Activated gamma-delta T cell (primary cell): ENCODE results near the gene GCC2.
A peak's percentile ranks its signal among the peaks of the same experiment; 100 is the strongest.
"Not testable (repeated sequence)": the region's sequence is repeated elsewhere in the genome, so short reads cannot be mapped to it uniquely, and the experiment has no call there.

Experiments
- DNase-seq: peaks from one replicate; lab custom pipeline; 2025; lab: John Stamatoyannopoulos, UW

Gene GCC2

DNA sequence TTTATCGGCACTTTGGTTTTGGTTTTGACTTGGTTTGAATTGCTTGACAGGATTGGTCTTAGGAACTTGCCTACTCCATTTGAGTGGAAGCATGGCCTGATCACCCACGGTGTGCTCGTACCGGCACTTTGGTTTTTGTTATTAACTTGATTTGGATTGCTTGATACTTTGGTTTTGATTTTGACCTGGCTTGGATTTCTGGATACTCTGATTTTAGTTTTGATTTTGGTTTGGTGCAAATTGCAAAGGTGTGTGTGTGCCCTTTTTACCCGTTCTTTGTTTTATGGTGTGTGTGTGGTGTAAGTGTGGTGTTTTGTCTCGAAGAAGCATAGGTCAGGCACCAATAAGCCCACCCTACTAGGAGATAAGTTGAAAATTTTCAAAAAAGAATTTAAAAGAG lies 75.7 kb downstream of the GCC2 start:
- not testable (repeated sequence) for DNase-seq

DNA sequence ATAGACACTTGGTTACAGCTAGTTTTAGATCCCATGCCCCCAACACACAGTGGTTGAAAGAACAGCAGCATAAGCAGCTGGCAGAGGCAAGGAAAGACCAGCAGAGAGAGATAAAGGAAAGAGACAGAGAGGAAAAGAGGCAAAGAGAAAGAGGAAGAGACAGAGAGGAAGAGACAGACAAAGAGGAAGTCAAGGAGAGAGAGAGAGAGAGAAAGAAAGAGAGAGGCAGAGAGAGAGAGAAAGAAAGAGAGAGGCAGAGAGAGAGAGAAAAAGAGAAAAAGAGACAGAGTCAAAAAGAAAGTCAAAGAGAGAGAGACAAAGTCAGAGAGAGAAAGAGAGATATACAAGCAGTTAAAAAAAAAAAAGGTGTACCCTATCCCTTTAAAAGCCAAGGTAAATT lies 76.3 kb downstream of the GCC2 start:
- not testable (repeated sequence) for DNase-seq

GRCh38 chr2:108531674-108532055 lies 82.7 kb downstream of the GCC2 start:
- DNase-seq, result no peak

DNA sequence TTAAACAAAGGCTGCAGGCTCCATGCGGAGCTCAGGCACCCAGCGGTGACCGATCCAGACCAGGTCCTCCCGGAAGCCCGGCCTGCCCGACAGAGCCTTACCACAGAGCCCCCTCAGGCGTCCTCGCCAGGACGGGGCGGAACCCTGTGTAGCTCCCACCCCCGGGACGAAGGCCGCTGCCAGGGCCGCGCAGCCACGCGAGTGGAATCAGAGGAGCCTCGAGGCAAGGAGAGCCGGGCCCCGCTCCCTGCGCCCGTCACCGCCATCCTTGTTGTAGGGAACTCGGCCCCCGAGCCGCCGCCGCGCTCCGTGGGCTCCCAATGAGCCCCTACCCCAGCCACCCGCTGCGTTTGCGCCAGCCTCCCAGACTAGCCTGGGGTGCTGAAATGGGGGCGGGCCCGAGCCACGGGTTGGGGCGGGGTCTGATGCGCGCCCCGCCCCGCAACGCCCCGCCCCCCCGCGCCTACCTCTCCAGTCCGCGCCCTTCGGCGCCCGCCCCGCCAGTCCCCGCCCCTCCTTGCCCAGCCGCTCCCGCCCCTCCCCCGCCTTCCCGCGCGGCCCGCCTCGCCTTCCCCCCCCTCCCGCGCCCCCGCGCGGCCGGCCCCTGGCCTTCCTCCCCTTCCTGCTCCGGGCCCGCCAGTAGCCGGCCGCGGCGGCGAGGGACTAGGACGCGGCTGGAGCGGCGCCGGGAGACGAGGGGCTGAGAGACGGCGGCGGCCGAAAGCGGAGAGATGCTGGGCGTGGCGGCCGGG lies 85.0 kb downstream of the GCC2 start, which contains the start of gene LIMS1:
Gene LIMS1, plus strand, starts transcription at position 639 of the 752 bp plus-strand sequence. Its CDS starts 93 bp downstream, at position 732.
- peak; percentile 85 for DNase-seq

DNA sequence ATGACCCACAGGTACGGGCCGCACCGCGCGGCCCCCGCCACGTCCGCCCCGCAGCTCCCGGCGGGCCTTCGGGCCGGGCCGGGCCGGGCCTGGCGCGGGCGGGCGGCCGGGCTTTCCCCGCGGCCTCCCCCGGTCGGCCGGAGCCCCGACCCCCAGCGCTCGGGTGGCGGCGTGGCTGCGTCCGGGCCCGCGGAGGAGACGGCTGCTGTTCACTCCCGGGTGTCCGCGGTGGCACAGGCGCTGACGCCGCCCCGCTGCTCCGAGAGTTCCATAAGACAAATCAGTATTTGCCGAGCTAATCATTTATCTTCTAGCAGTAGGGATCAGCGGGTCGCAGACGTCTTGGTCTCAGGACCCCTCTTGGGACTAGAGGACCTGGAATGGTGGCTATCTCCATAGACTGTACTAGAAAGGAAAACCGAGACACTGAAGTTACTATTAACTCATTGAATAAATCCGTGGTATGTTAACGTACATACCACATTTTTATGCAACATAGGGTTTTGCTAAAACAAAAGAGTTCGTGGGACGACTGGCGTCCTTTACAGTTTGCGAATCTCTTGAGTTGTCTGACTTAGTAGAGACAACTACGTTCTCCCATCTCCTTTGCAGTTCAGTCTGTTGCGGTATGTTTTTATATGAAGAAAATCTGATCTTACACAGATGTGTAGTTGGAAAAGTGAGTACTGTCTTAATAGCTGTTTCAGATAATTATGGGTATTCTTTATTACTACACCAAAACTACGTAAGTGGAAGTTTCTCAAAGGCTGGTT lies 85.8 kb downstream of the GCC2 start:
- peak; percentile 41 for DNase-seq

- no peak for DNase-seq
Measured at GRCh38 chr2:108535357-108535631, 86.3 kb downstream of the GCC2 start.

DNA sequence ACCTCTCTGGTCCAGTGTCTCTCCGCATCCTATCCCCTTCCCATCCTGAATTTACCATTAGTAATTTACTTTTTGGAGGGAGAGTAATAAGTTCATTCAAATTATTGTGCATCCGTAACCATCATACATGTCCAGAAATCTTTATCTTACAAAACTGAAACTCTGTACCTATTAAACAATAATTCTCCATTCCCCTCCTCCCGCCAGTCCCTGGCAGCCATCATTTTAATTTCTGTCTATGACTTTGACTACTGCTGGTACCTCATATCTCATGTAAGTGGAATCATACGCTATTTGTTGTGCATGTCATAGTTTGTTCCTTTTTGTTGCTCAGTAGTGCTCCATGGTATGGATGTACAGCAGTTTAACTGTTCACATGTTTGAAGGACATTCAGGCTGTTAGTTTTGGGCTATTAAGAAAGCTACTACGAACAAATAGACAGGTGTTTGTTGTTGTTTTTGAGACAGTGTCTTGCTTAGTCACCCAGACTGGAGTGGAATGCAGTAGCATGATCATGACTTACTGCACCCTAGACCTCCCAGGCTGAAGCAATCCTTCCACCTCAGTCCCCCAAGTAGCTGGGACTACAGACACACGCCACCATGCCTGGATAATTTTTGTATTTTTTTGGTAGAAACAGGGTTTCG lies 87.3 kb downstream of the GCC2 start:
- DNase-seq, result no peak

DNA sequence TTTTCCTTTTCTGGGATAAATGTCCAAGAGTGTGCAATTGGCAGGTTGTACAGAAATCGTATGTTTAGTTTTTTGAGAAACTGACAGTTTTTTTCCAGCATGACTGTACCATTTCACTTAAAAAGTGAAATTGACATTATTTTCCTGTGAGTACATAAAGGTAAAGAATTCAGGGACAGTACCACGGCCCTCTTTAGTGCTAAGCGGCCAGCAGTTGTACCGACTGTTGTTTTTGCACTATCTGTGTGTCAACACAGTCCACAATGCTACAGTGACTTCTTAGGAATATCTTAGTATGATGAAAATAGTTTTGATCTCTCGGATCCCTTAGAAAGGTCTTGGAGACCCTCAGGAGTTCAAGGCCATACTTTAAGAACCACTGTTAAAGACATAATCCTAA lies 87.9 kb downstream of the GCC2 start:
- no peak for DNase-seq

GRCh38 chr2:108538000-108538625 lies 89.1 kb downstream of the GCC2 start:
- DNase-seq, result no peak

- no peak for DNase-seq
Measured at GRCh38 chr2:108541451-108541850, 92.4 kb downstream of the GCC2 start.

GRCh38 chr2:108542071-108542470 lies 93.1 kb downstream of the GCC2 start:
- no peak for DNase-seq

DNA sequence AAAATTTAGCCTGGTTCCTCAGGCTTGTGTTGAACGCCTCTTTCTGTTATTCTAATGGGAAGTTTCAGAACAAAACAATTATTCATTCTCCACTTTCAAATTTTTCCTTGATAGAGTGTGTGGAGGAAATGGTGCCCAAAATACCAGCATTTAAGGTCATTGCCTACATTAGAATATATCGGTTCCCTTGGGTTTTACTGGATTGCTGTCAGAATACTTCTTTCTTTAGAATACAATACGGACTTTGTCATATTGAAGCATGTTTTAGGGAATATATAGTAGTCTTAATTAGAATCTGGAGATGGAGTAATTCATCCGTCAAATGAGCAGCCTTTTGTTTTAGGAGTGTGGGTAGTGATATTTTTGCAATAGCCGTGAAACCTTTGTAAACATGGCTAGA lies 98.6 kb downstream of the GCC2 start:
- DNase-seq, result no peak

DNA sequence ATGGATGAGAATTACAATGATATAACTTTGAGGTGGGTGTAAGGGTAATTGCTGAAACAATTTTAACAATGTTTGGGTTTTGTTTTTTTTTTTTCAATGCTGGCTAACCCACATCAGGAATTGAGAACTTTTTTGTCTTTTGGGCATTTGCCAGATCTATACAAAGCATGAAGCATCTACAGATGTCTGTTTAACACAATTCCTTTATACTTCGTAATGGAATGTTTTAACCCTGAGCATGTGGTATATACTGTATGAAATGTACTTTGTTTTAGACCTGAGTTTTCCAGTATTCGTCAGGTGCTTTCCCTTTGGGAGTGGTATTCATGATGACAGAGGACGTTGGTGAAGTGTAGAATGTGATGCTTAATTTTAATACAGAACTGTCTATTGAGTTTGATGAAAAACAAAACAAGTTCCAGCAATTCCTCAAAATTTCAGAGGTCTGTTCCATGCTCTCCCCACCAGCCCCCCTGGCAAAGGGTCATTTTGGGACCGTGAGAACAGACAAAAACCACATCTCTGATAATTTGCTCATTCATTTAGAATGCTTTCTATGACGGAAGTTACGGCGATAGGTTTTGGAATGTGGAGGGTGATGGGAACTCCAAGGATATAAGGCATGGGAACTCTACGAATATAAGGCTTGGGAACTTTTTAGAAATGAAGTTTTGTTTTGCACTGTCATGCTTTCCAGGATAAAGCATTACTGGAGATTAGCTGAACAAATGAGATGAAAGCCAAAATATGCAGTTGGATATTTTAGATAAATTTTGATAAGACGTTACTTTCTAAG lies 99.4 kb downstream of the GCC2 start:
- no peak for DNase-seq

DNA sequence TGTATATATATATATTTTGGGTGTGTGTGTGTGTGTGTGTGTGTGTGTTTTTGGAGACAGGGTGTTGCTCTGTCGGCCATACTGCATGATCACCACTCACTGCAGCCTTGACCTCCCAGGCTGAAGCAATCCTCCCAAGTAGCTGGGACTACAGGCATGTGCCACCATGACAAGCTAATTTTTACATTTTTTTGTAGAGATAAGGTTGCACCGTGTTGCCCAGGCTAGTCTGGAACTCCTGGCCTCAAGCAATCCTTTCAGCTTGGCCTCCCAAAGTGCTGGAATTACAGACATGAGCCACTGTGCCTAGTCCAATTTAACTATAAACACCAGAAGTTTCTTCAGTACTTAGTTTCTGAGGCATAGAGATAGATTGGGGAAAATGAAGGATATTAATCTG lies 103.6 kb downstream of the GCC2 start:
- DNase-seq, result no peak

GRCh38 chr2:108553209-108553919 lies 104.4 kb downstream of the GCC2 start:
- DNase-seq, result no peak

- DNase-seq, result no peak
Measured at GRCh38 chr2:108554528-108554927, 105.5 kb downstream of the GCC2 start.

DNA sequence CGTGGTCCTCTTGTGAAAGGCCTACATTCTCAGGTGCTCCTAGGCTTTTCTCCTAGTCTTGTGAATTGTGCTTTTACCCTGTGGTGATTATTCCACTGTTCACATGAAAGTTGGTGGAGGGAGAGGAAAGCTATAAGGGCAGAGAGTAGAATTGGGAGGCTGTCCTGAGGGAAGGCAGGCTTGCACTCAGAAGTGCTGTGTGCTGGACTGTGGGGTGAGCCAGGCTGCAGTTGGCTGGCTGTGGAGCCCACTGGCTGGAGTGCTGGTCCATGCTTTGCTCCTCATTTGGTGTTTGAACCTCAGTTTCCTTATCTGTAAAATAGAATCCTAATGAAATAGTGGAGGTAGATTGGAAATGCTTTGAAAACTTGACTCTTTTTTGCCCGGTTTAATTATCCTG lies 106.6 kb downstream of the GCC2 start:
- no peak for DNase-seq

DNA sequence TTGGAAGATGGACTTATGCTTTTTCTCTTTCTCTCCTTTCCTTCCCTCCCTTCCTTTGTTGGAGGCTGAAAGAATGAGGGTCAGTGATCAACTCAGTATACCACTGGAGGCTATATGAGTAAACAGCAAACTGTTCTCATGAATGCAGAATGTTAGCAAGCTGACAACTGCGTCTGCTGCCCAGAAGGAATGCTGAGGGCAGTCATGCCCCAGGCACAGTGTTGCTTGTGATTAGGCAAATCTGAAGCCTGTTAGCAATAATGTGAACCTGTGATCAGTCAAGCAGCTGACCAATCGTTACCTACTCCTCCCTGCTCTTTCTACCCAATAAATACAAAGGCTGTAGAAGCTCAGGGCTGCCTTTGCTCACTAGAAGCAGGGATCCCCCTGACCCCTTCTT lies 107.6 kb downstream of the GCC2 start:
- DNase-seq, result not testable (repeated sequence)
